Fibroblast of mammary gland (primary cell): ENCODE results near the gene CHTF8.
"Not testable (repeated sequence)": the region's sequence is repeated elsewhere in the genome, so short reads cannot be mapped to it uniquely, and the experiment has no call there.

Experiments used
- DNase-seq: peaks from one replicate; pipeline ENCODE4 v3.0.0-alpha.2; 2010; ENCODE audit warnings: low read depth
- H3K4me3 ChIP-seq: 2 replicates; pipeline ENCODE4 v1.5.1; 2011; ENCODE audit warnings: low read depth, mild to moderate bottlenecking, low read length, moderate library complexity; ENCODE audit not compliant: control insufficient read depth
- TF ChIP-seq, protein P1 (sequence below): conservative IDR thresholded peaks from 2 replicates; pipeline ENCODE4 v1.5.1; 2011; ENCODE audit warnings: low read depth, low read length, inconsistent platforms; ENCODE audit not compliant: control insufficient read depth, insufficient read depth

Gene CHTF8

GRCh38 chr16:69138608-69139007, 6.2 kb upstream of the CHTF8 start:
- no peak overlapping the region for H3K4me3 ChIP-seq
- no peak for DNase-seq
- TF ChIP-seq, protein P1, sequence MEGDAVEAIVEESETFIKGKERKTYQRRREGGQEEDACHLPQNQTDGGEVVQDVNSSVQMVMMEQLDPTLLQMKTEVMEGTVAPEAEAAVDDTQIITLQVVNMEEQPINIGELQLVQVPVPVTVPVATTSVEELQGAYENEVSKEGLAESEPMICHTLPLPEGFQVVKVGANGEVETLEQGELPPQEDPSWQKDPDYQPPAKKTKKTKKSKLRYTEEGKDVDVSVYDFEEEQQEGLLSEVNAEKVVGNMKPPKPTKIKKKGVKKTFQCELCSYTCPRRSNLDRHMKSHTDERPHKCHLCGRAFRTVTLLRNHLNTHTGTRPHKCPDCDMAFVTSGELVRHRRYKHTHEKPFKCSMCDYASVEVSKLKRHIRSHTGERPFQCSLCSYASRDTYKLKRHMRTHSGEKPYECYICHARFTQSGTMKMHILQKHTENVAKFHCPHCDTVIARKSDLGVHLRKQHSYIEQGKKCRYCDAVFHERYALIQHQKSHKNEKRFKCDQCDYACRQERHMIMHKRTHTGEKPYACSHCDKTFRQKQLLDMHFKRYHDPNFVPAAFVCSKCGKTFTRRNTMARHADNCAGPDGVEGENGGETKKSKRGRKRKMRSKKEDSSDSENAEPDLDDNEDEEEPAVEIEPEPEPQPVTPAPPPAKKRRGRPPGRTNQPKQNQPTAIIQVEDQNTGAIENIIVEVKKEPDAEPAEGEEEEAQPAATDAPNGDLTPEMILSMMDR, result no peak

DNA sequence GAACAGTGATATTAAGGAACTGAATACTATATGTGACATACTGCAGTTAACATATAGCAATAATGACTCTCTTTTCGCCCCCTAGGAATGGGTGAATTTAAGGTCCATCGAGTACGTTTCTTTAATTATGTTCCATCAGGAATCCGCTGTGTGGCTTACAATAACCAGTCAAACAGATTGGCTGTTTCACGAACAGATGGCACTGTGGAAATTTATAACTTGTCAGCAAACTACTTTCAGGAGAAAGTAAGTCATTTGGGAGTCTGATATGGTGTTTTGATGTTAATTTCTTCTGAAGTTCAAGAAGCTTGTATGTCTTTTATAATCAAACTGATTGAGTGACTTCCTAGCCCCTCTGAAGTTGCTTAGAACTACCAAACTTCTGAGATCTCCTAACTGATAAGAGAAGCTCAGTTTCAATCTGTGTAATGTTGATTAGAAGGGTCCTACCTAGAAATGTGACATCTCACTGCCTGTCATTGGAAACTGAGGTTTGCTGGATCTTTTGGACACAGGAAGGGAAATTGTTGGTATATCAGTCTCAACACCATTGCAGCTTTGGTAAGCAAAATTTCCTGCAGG, 1.1 kb upstream of the CHTF8 start:
- DNase-seq, result no peak
- TF ChIP-seq, protein P1, result no peak
- peak overlapping the region; percentile 90 for H3K4me3 ChIP-seq

DNA sequence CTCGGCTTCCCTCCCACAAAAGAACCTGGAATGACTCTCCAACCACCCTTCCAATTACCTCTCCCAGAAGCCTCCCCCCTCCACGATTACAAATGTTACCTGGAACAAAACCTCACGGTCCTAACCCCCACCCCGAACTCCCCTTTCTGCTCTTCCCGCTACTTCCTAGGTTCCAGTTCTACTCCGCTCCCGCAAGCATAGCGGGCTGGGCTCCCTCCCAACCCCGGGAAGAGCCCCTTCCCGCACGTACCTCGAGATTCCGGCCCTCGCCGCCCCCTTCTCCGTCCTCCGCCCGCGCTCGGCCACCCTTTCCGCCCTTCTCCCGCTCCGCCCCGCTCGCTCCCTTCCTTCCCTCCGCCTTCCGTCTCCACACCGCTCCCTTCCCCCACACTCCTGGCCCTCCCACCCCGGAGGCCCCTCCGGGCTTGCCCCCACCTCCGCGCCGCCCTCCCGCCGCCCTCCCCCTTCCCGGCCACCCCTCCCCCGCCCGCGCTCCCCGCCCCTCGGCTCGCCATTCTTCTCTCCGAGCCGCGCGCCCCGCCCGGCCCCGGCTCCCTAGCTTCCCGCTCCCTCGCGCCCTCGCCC, 457 bp downstream of the CHTF8 start:
- TF ChIP-seq, protein P1, result no peak
- peak overlapping the region; percentile 95 for H3K4me3 ChIP-seq
- peak; percentile 78 for DNase-seq

DNA sequence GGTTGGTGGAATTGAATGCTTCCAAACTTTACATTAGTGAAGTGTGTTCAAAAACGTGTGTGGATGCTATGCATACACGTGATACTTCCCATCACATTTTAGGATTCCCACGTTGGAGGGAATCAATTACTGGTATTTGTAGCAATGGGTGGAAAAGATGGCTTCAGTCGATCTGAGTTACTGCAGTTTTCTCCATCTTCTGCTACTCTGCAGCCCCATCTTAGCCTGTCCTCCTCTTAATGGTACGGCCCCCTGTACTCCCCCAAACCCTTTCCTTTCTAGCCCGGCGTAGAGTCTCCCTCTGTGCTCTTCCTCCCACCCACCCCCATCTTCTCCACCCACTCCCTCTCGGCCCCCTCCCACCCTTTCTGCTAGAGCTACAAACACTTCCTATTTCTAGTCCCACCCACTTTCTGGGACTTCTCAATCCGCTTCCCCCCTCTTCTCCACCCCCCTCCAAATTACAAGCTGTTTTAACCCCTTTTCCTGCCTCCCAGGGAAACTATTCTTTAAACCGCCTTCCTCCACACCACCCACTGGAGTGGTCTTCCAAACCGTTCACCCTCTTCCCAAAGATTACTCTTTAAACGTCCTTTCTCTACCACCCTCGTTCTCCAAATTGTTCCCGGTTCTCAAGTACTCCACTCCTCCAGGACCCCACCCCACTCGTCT, 1.1 kb downstream of the CHTF8 start:
- TF ChIP-seq, protein P1, result no peak
- peak overlapping the region; percentile 95 for H3K4me3 ChIP-seq
- no peak for DNase-seq

DNA sequence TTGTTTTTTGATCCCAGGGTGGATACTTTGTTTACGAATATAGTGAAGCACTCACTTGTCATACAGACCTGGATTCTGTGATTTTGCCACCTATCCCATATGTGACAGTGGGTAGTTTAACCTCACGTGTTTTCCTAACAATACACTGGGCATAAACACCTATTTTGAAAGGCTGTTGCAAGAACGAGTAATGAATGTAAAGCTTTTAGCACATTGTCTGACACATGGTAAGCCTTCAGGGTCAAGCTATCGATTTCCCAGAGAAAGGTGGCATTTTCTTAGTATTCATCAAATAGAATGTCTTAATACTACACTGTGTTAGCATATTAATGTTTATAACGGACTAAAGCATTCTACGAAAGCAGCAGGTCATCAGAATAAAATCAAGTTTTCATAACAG, 1.9 kb downstream of the CHTF8 start:
- H3K4me3 ChIP-seq, result no peak overlapping the region
- TF ChIP-seq, protein P1, result no peak
- DNase-seq, result no peak

DNA sequence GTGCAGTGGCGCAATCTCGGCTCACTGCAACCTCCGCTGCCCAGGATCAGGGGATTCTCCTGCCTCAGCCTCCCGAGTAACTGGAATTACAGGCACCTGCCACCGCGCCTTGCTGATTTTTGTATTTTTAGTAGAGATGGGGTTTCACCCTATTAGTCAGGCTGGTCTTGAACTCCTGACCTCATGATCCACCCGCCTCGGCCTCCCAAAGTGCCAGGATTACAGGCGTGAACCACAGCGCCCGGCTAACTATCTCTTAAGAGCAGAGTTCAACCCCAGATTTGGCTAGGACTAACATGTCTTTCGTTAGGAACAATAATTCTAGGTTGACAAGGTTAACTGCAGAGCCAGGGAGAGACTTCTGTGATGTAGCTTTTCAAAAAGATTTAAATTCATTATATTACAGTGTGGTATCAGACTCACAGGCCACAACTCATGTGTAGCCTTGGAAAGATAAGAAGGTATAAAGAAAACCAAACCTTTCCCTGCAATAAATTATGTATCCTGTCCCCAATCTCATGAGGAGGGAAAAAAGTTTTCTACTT, 4.3 kb downstream of the CHTF8 start:
- TF ChIP-seq, protein P1, result no peak
- no peak overlapping the region for H3K4me3 ChIP-seq
- no peak for DNase-seq

DNA sequence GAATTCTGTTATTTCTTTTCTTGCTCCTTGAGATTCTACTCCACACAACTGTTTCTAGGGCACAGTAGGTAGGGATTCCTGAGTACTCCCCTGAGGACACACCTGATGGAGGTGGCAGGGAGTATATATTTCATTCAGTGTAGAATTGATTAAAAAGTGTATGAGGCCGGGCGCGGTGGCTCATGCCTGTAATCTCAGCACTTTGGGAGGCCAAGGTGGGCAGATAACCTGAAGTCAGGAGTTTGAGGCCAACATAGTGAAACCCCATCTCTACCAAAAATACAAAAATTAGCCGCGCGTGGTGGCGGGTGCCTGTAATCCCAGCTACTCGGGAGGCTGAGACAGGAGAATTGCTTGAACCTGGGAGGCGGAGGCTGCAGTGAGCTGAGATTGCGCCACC, 5.6 kb downstream of the CHTF8 start:
- H3K4me3 ChIP-seq, DNase-seq: not testable (repeated sequence)
